Measurements from ENCODE around the gene PPP2R5B.

PPP2R5B gene

DNA sequence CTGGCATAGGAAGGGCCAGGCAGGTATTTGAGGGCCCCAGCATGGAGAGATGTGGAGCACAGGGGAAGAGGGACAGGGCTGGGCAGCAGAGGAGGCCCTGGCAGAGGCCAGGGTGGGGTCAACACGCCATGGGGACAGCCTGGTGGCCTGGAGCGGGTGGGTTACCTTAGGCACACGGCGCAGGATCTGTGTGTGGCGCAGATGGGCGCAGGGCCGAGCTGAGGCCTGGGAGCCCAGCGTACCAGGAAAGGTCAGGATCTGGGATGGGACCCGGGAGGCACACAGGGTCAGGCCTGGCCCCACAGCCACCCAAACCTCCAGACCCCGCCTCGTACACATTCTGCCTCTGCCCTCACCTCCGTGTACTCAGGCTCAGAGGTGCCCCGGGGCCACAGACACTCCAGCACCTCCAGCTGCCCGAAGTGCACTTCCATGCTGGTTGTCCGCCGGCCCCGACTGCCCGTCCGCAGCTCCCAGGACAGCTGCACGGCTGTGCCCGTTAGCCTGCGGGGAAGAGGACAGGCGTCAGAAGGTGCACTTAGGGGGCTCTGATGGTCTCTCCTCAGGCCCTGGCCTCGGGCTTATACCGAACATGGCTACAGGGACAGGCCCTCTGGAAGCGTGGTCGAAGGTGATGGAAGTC, 13.9 kb upstream of the PPP2R5B start:
- no peak for DNase-seq

DNA sequence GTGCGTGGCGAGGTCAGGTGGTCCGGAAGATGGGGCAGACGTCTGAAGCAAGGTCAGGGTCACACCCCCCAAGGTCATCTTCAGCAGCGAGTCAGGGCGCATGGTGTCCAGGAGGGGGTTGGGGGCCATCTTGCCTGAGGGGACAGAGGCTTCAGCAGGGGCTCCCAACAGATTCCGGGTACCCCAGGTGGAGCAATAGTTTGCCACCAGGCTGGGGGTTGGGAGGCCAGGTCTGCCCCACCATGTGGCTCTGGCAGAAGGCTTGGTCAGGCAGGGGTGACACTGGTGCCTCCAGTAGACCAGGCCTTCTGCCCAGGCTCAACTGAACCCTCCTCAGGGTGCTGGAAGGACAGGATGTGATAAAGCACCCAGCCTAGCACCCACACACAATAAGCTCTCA, 13.3 kb upstream of the PPP2R5B start:
- DNase-seq: no peak

DNA sequence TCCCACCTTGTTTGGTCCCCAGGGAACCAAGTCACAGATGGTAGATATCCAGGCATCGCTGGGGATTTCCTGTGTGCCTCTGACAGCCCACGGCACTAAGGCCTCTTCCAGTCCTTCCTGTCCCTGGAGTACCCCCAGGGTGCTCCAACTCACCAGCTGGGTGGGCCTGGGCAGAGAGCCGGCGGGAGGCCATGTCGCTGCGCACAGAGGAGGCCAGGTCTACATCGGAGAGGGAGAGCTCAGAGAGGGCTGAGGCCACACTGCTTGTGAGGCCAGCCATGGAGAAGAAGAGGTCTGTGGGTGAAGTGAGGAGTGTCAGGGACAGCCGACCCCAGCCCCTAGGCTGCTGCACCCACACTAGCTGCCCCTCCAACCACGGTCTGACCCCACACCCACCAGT, 12.8 kb upstream of the PPP2R5B start:
- DNase-seq: no peak

DNA sequence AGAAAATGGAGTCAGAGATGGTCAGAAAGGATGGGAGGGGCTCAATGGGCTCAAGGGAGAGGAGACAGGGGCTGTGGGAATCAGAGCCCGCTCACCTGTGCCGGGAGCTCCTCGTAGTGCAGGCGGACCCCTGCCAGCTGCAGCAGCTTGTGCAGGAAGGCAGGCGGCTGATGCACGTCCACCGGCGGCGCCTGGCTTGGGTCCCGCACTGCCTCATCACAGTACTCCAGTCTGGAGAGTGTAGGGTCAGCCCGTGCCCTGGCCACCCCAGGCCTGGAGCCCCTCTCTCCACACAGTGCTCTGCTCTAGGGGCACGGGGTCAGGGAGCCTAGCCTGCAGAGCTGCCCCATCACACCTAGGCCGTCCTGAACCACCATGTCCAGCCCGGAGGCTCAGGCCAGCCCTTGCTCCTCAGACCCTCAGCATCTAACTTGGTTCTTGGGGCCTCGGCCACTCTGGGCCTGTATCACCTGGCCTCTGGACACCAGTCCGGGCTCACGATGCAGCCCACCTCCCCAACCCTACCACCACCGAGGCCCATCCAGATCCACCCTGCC, 11.2 kb upstream of the PPP2R5B start:
- no peak for DNase-seq

DNA sequence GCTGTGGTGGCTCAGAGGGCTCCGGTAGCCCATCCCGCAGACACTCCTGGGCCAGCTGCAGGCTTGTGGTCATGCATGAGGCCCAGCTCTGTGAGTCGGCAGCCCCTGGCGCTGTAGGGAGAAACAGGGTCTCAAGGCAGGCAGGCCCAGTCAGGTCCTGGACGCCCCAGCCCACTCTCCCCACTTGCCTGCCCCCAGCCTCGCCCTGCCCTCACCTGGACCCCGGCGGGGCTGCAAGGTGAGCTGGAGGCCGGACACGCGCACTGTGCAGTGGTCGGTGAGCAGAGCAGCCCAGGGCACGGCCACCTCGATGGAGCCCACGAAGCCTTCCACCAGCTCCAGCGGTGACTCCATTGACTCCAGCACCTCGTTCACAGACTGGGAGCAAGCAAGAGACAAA, 10.4 kb upstream of the PPP2R5B start:
- no peak for DNase-seq

DNA sequence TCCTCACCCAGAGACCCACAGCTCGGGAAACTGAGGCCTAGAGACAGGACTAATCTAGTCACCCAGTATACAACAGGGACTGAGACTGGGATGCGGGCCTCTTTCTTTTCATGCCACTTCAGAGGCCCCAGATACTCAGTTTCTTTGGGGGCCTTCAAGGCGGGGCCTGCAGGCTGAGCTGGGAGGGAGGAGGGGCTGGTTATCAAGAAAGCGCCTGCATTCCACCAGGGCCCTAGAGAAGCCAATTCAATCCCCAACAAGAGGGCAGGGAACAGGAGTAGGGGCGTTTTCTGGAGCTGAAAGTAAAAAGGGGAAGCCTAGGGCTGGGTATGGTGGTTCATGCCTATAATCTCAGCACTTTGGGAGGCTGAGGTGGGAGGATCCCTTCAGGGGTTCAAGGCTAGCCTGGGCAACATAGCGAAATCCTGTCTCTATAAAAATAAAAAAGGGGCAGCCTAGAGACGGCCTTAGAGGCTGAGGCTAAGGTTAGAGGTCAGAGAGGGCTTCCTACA, 9.1 kb upstream of the PPP2R5B start:
- no peak for DNase-seq

DNA sequence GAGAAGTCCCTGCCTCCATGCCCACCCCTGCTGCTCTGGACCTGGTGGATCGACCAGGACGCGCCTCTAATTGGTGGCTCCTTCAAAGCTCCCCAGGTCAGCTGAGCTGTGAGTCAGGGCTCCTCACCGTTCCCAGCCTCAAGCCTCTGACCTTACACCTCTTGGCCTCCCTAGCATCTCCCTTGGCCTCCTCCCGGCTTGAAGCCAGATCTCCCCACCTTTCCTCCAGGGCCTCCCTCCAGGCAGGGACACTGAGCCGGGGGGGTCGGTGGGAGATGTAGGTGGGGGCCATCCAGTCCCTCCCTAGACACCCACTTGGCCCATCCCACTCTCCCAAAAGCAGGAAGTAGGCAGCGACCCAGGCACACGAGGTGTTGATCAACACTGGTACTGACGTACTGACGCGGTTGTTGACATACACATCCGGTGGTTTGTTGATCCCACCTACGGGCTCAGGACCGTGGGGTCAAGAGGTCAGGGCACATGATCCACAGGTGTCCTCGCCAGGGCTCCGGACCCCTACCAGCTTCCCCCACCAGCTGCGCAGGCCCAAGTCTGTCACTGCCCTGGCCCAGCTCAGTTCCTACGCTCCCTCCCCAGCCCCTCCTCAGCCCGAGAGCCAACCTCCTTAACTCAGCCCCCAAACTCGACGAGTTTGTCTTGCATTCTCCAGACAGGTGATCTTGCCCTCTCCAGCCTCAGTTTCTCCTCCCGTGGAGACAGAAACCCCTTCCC, 8.3 kb upstream of the PPP2R5B start:
- no peak for DNase-seq

DNA sequence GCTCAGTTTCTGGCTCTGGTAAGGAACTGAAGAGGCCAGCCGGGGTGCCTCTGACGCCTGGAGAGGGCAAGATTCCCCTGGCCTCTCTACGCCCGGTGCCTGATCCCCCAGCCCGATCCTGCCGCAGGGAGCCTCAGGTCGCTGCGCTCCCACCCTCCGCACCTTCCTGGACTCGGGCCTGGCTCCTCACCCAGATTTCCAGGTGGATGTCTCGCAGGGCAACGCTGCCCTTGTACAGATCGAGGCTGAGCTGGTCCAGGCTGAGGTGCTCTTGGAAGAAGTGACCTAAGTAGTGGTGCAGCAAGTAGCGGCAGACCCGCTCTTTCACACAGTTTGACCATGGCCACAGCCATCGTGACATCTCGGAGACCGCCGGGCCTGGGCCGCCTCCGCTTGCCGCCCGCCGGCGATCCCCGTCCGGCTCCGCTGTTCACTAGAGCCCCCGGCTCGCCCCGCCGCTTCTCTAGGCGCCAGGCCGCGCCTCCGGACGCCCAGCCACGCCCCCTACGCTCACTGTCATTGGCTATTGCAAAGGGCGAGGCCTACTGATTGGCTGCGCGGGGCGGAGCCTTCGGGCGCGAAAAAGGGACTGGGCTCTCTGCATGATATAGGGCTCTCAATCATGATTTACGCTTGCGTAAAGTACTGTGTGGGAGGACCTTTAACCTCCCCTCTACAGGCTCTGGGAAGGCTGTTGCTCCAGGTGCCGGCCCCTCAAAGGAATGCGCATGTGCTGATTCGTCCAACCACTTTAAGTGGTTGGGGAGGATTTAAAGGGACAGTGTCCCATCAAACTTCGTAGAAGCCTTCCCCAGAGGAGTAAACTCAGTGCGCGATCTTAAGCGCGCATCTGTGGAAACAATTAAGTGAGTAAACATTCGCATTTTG, 7.5 kb upstream of the PPP2R5B start, which contains the start of gene ATG2A:
Gene ATG2A, minus strand, starts transcription at position 435 of the 888 bp plus-strand sequence. Its CDS starts 74 bp downstream, at position 361.
- DNase-seq: peak; percentile 100

DNA sequence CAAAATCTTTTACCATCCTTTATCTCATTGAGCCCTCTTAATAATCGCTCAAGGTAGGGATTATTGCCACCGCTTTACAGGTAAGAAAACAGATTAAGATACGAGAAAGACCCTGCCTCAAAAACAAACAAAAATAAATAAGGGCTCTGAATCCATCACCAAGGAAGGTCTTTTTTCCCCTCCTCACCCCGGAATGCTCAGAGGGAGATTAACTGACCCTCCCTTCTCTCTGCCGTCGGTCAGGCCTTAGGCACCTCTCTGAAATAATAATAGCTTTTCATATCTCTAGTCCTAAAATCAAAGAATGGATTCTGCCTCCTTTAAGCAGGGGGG, 6.9 kb upstream of the PPP2R5B start:
- DNase-seq: no peak

DNA sequence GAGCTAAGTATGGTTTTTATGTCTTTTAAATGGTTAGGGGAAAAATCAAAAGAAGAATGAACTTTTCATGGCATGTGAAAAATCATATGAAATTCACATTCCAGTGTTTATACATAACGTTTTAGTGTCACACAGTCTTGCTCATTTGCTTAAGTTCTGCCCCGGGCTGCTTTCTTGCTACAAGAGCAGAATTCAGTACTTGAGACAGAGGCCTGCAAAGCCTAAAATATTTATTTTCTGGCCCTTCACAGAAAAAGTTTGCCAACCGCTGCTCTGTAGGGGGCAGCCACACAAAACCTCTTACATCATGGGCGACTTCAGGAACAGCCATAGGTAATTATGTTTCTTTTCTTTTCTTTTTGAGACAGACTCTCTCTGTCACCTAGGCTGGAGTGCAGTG, 6.5 kb upstream of the PPP2R5B start:
- no peak for DNase-seq

DNA sequence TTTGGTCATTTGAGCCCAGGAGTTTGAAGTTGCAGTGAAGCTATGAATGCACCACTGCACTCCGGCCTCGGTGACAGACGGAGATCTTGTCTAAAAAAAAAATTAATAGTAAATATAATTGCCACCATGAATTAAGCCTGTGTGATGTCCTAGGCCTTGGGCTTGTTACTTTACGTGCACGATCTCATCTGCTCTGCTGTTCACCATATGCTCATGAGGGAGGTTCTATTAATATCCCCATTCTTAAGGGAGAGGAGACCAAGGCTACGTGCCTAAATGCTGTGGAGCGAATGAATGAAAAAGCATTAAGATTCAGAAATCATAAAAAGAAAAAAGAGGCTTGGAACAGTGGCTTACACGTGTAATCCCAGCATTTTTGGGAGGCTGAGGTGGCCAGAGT, 4.9 kb upstream of the PPP2R5B start:
- peak; percentile 32 for DNase-seq

DNA sequence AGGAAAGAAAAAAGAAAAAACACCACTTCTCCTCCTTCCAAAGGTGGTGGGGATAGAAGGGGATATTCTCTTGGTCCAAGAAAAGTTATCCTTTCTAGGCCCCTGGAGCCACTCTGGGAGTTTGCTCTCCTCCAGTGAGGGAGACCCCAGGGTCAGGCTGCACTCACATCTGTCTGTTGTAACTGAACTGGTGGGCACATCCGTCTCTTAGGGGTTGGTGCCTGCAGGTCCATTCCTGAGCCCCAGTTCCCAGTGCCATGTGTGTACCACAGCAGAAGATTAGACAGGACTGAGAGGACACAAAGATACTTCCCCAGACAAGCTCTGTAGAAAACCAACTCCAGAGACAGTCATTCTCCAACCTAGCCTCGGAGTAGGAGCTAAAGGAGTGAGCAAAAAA, 4.4 kb upstream of the PPP2R5B start:
- DNase-seq: no peak

DNA sequence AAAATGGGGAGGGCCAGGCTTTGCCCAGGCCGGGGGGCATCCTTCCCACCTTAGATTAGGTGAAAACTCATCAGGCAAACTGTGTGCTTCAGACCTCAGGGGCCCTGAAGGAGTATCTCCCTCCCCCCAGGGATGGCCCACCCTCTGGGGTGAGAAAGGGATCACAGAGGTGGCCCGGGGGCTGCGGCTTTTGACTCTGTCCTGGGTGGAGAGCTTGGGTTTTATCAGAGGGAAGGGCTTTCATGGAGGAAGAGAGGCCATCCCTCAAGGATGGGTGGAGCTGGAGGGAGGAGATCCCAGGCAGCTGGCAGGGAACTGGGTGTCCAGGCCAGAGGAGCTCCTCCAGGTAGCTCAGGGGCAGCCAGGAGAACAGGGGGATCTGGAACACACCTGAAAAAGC, 3.1 kb upstream of the PPP2R5B start:
- DNase-seq: no peak

DNA sequence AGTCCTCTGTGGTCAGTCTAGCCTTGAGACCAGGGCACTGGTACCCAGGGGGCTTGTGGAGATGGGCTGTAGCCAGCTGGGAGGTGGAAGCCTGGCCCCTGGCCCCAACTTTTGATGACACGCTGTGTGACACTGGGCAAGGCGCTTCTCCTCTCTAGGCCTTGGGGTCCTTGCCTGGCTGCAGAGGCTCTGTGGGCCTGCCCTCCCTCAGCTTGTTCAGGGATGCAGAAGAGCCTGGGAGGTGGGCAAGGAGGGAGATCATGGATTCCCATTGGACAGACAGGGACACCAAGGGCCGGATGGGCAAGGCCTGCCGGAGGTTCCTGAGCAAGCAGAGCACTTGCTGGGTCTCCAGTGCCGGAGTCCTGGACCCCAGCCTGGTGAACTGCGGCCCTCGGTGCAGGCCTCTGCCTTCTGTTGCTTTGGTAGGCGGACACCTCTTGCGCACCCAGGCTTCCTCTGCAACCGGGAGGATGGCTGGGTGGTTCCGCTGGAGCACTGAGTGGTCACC, 1.3 kb upstream of the PPP2R5B start:
- DNase-seq: no peak

DNA sequence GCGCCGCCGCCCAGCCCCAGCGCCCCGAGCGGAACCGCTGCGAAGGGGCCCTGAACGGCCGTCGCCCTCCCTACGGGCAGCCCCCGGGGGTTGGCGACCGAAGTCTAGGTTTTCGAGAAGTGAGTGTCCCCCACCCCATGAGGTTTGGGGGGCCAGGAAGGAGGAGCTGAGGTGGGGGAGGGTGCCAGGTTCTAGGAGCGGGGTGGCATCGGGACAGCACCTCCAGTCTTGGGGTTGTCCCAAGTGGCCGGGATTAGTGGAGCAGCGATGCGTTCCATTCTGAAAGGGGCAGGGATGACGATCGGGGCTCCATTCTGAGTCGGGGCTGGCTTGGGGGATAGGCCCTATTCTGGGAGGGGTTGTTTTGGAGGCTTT, 408 bp downstream of the PPP2R5B start:
- DNase-seq: no peak

DNA sequence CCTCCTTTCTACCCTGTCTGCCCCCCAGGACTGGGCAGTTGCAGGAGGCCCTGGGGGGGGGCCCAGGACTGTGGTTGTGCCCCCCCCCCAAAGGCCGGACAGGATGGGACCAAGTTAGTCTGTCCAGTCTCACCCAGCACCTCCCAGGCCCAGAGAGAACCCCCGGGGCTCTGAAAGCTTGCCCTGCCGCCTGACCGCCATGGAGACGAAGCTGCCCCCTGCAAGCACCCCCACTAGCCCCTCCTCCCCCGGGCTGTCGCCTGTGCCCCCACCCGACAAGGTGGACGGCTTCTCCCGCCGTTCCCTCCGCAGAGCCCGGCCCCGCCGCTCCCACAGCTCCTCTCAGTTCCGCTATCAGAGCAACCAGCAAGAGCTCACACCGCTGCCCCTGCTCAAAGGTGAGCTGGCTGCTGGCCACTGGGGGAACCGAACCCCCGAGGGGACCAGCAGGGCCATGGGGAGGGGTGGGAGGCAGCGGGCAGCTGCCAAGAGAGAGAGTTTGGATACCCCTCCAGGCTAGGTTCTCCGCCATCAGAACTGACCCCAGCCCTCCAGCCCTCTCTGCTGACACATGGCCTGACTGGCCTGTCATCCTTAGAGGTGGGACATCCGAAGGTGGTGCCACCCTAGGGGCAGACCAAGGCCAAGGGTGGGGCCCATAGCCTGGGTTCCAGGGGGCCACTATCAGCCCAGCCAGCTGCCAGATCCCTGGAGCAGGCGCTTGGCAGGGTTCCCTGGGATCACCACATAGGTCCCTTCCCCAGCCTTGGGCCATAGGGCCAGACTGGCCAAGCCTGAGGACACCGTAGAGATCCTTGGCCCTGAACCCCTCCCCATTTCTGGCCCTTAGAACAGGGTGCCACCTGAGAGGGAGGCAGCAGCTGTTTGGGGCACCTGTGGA, 1.3 kb downstream of the PPP2R5B start:
- no peak for DNase-seq

DNA sequence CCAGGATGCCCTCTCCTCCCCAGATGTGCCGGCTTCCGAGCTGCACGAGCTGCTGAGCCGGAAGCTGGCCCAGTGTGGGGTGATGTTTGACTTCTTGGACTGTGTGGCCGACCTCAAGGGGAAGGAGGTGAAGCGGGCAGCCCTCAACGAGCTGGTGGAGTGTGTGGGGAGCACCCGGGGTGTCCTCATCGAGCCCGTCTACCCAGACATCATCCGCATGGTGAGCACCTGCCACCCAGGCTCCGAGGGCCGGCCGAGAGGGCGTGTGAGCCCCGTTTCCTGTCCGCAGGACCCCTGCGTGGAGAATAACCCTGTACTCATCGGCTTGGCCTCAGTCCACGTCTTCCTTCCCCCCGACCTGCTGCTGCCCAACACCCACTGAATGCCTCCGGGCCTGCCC, 2.2 kb downstream of the PPP2R5B start:
- no peak for DNase-seq

DNA sequence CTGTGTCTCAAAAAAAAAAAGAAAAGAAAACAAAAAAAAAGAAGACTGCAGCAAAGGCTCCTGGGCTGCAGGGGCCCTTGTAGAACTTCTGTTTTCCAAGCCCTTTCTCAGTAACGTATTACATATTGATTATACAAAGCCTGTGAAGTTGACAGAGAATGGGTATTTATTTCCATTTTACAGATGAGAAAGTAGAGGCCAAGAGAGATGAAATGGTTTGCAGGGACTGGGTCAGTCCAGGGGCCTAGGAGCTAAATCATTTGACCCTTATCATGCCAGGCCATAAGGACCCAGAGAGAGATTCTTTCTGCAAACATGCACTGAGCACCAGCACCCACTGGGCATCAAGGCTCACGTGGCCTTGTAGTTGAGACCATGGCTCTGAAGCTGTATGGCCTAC, 4.5 kb downstream of the PPP2R5B start:
- DNase-seq: no peak

DNA sequence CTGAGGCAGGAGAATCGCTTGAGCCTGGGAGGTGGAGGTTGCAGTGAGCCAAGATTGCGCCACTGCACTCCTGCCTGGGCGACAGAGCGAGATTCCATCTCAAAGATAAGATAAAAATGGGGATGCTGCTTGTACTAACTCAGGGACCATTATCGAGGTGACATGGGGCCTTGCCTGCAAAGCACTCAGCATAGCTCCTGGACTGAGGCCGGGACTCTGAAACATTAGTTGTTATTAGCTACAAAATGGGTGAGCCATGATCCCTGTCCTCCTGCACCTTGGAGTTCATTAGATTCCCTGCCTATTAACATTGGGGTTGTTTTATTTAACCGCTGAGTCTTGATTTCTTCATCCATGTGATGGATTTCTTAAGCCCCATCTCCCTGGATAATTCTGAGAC, 5.1 kb downstream of the PPP2R5B start:
- DNase-seq: no peak

DNA sequence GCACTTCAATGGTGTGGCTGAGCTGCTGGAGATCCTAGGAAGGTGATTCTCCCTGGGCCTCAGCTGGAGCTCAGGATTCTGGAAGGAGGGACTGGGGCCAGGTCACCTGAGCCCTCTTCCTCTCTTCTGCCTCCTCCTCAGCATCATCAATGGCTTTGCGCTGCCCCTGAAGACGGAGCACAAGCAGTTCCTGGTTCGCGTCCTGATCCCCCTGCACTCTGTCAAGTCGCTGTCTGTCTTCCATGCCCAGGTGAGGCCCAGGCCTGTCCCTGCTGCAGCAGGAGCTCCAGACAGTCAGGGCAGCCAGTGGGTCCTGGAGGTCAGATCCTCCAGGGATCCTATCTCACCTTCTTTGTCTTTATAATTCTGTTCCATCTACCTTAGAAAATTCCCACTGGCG, 5.9 kb downstream of the PPP2R5B start:
- no peak for DNase-seq

DNA sequence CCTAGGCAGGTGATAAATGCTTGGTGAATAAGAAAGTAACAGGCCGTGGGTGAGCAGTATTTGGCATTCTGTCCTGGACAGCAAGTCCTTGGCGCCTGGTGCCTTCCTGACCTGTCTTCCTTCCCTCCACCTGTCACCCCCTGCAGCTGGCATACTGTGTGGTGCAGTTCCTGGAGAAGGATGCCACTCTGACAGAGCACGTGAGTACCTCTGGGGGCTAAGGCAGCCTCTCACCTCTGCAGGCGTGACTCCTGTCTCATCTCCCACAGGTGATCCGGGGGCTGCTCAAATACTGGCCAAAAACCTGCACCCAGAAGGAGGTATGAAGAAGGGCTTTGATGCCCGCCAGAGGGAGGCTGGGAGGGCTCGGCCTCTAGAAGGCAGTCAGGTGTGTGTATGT, 6.8 kb downstream of the PPP2R5B start:
- DNase-seq: no peak

DNA sequence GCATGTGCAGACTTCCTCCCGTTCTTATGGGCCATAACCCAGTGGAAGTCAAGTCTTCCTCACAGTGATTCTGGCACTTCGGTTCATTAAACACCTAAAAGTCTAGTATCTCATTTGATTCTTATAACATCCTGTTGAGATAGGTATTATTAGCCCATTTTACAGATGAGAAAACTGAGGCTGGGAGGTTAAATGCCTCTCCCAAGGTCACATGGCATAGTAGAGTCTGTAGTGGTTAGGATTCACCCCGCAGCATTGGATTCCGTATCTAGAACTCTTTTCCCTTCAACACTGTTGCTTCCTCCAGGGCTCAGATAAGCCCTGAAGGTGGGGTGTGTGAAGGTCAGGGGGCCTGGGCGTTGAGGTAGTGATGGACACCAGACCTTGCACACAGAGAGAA, 7.8 kb downstream of the PPP2R5B start:
- DNase-seq: no peak
